Astrocyte (in vitro differentiated cells and primary cell): Measurements from ENCODE around the gene TAL2.

Experiments used
- CTCF ChIP-seq: IDR thresholded peaks from 2 replicates; pipeline ENCODE4 v1.5.1; 2011; ENCODE audit warnings: low read depth, mild to moderate bottlenecking, inconsistent platforms, low read length, moderate library complexity; ENCODE audit not compliant: insufficient read depth
- EZH2 ChIP-seq: IDR thresholded peaks from 2 replicates; pipeline ENCODE4 v1.6.1; 2012; ENCODE audit warnings: mild to moderate bottlenecking, low read length, inconsistent platforms; ENCODE audit not compliant: insufficient read depth

GRCh38 chr9:105662184-105663104, at the start of gene TAL2:
- TF ChIP-seq CTCF (no peak), EZH2 (no peak)
